T47D (cell line): ENCODE results near the gene CYP46A1.
A peak's percentile ranks its signal among the peaks of the same experiment; 100 is the strongest.
"Not testable (repeated sequence)": the region's sequence is repeated elsewhere in the genome, so short reads cannot be mapped to it uniquely, and the experiment has no call there.

Experiments
- DNase-seq, 2 experiments: peaks; one replicate each; pipeline versions ENCODE4 v3.0.0 to v3.0.0-alpha.2; 2011 to 2012; ENCODE audit warnings: low read depth in 1 of 2, low spot score in 1 of 2
- JUND ChIP-seq: IDR thresholded peaks from 2 replicates; pipeline ENCODE4 v1.6.1; 2012; ENCODE audit warnings: low read depth
- in situ Hi-C: cut with HindIII; loops from 2 replicates; pipeline ENCODE4 v1.10.0; 2016; ENCODE audit warnings: low sequenced_read_pairs, low pct_unique_long_range_greater_than_20kb

The CYP46A1 gene

GRCh38 chr14:99683619-99684409, at the start of gene CYP46A1:
Gene CYP46A1, plus strand, starts transcription at chr14:99684298. Its CDS starts 120 bp downstream, at chr14:99684418.
- in situ Hi-C loops = no loop called here
- no peak for TF ChIP-seq JUND
- peak; percentile 99 to 100 for DNase-seq

DNA sequence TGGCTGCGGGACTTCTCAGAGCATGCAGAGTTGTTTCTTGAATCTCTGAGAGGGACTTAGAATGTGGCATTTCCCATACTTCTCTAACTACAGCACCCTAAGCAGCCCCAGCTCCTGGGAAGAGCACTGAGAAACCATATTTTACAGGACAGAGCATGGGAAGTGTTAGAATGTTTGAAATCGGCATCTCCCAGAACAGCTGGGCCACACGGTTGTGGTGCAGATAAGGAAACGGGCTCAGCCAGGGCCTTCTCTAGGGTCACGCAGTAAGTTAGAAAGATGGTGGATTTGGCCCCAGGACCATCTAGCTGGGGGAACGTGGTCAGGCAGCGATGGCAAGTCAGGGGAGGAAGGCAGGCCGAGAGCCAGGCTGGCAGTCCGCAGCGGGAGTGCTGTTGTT, 49.7 kb upstream of the CYP46A1 start:
- DNase-seq = no peak
- in situ Hi-C loops = no loop called here
- TF ChIP-seq JUND = no peak

DNA sequence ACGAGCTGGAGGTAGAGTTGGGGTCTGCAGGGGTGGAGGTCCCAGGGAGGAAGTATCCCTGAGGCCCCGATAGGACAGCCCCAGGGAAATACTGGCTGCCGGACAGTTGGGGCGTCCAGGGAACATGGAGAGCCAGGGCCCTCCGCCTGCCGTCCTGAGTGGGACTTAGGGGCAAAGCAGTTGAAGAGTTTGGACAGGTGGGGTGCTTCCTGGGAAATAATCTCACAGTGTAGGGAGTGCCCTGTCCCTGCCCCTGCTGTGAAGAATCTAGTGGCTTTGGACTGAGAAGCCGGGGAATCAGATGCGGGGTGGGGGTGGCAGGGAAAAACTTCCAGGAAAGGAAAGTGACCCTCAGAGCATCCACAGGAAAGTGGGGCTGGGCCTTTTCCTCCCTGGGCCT, 49.0 kb upstream of the CYP46A1 start:
- DNase-seq = no peak
- in situ Hi-C loops = no loop called here
- TF ChIP-seq JUND = no peak

DNA sequence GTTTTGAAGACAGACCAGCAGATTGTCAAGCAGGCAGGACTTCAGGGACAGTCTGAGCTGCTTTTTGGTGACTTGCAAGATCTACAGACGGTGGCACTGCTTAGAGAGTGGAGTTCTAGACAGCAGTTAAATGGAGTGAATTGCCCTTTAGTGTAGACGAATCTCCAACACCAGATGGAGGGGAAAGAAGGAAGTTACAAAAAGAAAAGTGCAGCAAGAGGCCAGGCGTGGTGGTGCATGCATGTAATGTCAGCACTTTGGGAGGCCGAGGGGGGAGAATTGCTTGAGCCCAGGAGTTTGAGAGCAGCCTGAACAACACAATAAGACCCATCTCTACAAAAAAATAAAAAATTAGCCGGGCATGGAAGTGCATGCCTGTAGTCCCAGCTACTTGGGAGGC, 47.6 kb upstream of the CYP46A1 start:
- DNase-seq = no peak
- in situ Hi-C loops = no loop called here
- no peak for TF ChIP-seq JUND

DNA sequence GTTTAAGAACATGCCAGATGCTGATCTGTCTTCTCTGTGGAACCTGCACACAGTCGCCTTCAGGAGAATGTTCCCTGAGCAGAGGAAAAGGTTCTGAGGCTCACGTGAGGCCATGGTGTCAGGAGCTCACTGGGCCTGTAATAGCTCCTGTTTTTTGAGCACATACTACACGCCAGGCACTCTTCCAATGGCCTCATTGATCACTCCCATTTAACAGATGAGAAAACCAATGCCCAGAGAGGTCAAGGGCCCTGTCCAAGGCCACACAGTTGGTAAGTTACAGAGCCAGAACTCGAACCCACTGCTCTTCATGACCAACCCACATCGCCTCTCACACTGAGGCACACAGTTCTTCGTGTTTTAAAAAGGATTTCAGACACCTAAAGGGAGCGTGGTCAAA, 46.5 kb upstream of the CYP46A1 start:
- in situ Hi-C loops = no loop called here
- no peak for TF ChIP-seq JUND
- DNase-seq = no peak

- in situ Hi-C loops, DNase-seq: not testable (repeated sequence)
Observed at GRCh38 chr14:99642771-99643170, 41.3 kb upstream of the CYP46A1 start.

- no peak for TF ChIP-seq JUND
- no peak for DNase-seq
- in situ Hi-C loops = no loop called here
Observed at GRCh38 chr14:99643343-99643742, 40.8 kb upstream of the CYP46A1 start.

- no peak for TF ChIP-seq JUND
- DNase-seq = no peak
- in situ Hi-C loops = no loop called here
Observed at GRCh38 chr14:99644035-99644587, 40.0 kb upstream of the CYP46A1 start.

GRCh38 chr14:99644723-99645544, 39.2 kb upstream of the CYP46A1 start, which contains the start of gene HHIPL1:
Gene HHIPL1, plus strand, starts transcription at chr14:99645129. Its CDS starts 79 bp downstream, at chr14:99645208.
- in situ Hi-C loops = no loop called here
- no peak for TF ChIP-seq JUND
- no peak for DNase-seq

DNA sequence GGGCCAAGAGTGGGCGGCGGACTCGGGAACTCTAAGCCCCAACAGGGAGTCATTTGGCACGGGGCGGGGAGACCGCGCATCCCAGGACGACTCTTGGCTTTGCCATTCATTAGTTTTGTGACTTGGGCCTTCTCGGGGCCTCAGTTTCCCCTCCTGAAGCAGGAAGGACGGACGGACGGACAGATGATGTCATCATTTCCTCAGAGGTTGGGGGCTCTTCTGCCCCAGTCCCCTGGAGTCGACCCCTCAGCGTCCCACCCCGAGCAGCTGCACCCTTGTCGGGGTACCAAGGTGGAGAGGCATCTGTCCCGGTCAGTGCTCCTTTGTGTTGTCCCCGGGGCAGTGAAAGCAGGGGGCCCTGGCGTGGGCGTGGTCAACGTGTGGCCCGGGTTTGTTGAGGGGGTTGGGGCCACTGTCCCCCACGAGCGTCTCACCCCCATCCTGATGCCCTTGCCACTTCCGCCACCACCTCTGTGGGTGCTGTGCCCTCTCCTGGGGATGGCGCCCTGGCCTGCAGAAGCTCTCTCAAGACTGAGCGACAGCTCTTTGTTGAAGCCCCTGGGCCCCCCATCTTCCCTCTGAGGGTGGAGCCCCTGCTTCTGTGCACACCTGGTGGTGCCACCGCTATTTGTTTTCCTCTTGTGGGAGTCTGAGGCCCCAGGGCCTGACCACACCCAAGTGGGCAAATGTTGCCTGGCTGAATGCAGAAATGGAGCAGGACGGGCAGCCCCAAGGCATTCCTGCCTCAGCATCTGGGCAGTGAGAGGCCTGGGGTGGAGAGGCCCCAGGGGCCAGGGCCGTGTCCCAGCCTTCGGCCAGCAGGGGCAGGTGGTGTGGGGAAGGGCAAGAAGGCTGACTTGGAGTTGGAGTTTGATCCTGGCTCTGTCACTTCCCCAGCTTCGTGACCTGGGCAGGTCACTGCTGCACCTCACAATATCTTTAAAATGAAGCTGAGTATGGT, 38.3 kb upstream of the CYP46A1 start:
- in situ Hi-C loops = no loop called here
- no peak for DNase-seq
- no peak for TF ChIP-seq JUND

DNA sequence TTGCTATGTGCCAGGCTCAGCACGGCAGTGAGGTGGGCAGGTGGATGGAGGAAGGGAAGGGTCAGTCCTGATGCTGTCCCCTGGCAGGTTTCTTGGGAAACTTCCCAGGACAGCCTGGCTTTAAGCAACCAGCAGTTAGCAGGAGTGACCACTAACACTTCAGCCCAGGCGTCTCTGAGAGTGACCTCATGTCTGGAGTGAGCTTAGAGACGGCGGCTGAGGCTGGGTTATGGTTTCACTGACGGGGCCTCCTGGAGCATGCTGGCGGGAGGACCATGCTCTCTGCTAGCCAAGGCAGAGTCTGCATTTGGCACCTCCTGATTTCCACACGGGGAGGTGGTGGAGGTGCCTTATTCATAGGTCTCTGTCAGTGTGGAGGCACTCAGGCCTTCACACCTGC, 36.7 kb upstream of the CYP46A1 start:
- no peak for DNase-seq
- TF ChIP-seq JUND = no peak
- in situ Hi-C loops = no loop called here
